Stimulated activated naive CD4-positive, alpha-beta T cell treated with Interleukin-2 at 50 U/mL for 16 hours (primary cell): Measurements from ENCODE around the gene NIPA2.

ENCODE experiments used
- DNase-seq: peaks from one replicate; lab custom pipeline; 2025; lab: John Stamatoyannopoulos, UW

Gene NIPA2

DNA sequence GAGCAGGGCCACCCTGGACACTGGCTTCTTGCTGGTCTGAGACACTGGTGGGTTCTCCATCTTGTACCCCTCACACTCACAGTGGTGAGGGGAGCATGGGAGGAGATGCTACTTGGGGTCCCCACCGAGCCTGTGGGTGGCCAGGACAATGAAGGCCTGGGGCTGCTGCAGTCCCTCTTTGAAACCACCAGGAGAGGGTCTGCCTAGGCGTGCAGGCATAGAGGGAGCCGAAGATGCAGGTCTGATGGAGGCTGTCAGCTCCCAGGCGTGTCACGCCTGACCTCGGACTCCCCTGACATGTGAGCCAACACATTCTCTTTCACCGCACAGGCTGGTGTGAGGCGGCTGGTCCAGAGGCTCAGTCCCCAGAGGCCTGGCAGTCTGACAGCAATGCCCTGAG, 39.1 kb downstream of the NIPA2 start:
- DNase-seq, result no peak

DNA sequence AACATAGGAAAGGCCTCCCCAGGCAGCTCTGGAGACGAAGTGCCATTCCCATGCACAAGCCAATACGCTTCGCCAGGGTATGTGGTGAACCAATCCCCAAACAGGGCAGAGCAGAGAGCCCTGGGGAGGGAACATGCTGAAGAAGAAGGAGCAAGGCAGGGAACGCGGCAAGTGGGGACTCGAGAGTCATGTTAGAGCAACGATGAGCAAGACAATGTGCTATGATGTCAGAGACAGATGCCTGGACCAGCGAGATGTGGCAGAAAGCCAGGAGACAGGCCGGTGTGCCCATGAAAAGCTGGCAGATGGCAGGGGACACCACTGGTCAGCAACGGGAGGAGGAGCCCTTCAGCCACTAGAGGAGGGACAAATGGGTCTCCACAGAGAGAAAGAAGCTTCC, 39.6 kb downstream of the NIPA2 start:
- no peak for DNase-seq

DNA sequence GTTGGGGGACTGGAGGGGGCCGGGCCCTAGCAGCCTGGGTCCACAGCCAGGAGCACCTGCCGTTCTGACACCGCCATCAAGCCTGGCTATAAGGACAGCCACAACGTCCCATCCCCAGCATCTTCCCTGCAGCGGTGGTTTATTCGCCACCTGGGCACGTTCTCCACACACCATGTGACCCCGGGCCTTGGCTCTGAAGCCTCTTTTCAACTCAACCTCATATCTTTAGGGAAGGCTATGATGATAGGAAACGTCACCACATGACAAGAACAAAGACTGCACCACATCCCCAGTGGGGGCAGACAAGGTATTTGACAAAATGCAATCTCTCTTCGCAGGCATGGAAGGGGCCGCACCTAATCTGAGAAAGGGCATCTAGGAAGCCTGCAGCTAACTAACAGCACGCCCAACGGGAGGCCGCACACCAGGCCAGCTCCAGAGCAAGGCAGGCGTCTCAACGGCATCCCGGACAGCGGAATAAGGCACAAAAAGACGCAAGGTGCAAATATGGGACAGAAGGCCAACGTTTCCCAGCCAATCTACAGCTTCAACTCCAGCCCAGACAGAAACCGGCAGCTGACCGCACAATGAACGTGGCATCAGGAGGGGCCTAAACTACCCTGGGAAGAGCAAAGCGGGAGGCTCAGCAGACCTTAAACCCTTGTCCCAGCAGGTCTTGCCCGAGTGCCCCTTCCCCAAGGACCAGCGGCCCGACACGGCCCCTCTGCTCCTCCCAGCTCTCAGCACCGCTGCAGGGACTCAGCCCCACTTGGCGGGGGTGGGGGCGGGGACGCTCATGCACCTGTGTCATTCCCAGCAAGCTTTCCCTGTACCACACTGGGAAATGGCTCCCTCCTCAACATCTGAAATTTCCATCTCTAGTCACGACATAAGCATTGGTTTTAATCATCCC, 41.9 kb downstream of the NIPA2 start:
- DNase-seq, result no peak

DNA sequence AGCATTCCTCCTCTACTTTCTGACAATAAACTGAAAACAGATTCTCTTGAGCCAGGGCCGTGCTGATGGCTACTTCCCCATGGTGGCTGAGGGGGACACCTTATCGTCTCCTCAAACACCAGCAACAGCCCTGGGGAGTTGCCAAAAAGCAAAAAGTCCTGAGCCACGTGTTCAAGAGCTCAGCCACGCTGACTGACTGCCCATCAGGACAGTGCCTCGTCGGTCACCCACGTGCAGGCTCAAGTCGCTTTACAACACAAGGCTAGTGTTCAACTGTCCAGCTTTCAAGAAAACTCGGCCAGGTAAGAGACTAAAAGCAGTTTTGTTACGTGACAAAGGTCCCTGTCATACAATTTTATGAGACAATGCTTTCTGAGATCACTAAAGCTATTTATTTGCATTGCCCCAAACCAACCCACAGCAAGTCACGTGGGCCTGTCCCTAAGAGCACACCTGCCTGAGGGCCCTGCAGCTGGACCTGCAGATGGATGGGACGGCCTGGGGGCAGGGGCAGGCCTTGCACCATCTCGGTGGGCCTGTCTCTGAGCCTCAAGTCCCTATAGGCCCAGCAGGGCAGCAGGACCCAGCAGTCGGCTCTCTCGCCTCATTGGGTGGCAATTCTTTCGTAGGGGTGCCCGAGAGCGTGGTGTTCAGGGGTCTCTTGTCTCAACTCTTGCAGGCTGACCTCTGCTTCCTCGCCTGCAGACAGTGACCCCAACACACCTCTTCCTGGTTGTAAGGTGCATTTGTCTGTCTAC, 42.7 kb downstream of the NIPA2 start:
- DNase-seq, result no peak

DNA sequence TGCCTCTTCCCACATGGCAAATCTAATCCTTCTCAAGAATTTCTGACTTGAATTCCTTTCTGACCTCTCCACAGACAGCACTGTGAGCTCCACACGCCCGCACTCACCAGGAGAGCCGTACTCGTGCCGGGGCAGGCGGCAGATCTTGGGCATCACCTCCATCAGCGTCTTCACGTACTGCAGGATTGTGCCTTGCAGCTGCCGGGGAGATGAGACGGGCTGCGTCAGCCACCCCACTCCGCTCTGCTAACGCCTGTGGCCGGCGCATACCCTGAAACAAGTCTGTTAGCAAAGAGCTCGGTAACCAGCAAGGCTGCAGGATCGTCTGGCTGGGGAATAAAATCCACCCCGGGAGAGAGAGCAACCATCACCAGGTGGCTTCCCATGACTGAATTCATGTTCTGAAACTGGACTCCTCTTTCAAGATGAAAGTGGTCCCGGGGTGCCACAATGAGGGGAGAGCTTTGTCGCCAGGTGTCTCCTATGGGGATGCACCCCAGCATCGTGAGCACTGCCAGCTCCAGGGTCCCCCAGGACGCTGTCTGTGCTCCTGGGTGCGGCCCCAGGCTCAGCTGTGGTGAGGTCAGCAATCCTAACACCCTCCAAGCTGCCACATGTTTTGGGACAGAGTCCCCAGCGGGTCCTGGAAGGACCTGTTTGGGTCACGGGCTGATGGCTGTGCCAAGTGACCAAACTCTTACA, 43.4 kb downstream of the NIPA2 start:
- no peak for DNase-seq

DNA sequence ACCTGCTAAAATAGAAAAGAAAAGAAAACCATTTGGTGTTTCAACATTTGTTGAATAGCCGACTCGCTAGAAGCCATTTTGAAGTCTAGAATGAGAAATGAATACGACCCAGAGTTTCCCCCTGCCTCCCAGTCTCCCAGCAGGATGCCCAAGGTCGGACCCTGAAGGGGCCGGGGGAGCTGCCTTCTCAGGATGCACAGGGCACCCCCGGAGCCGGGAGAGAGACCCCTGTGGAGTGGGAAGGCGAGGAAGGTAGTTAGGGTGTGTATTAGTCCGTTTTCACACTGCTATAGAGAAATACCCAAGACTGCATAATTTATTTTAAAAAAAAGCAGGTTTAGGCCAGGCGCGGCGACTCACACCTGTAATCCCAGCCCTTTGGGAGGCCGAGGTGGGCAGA, 44.7 kb downstream of the NIPA2 start:
- no peak for DNase-seq

DNA sequence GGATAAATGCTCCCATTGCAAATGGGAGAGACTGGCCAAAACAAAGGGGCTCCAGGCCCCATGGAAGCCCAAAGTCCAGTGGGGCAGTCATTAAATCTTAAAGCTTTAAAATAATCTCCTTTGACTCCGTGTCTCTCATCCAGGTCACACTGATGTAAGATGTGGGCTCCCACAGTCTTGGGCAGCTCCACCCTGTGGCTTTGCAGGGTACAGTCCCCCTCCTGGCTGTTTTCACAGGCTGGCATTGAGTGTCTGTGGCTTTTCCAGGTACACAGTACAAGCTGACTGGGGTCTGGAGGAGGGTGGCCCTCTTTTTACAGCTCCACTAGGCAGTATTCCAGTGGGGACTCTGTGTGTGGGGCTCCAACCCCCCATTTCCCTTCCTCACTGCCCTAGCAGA, 45.9 kb downstream of the NIPA2 start:
- no peak for DNase-seq

DNA sequence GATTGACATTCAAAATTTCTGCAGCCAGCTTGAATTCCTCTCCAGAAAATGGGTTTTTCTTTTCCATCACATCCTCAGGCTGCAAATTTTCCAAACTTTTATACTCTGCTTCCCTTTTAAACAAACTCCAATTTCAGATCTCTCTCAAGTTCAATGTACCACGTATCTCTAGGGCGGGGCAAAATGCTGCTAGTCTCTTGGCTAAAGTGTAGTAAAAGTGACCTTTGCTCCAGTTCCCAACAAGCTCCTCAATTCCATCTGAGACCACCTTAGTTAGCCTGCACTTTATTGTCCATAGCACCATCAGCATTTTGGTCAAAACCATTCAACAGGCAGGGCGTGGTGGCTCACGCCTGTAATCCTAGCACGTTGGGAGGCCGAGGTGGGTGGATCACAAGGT, 46.7 kb downstream of the NIPA2 start:
- no peak for DNase-seq

DNA sequence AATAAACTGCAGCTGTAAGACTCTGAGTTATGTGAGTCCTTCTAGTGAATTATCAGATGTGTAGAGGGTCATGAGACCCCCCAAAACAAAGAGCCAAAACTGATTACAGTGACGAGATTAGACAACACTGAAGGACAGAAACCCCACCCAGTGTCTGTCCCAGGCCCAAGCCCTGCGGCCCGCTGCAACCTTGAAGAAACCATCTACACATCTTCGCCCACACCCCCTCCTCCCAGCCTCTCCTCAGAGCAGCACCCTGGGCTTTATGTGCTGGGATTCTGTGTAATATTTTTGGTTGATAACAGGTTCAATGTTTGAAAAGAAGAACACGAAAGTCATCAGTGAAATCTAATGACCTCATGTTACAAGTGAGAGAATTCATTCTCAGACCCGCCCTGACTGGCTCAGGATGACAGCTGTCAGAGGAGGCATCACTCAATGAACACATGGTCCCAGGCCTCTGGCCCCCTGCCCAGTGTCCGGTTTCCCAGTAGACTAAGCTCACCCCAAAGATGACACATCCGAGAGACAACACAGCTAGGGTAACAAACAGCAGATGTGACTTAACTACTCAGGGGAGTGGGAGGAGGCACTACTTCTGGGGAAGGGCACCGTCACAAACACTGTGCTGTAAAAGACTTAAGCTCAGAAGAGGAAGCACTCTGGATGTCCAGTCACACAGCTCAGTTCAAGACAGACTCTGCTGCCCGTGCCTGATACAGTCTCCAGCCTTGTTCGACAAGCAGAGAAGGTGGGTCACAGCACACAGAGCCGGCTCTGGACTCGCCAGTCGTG, 48.9 kb downstream of the NIPA2 start:
- no peak for DNase-seq

DNA sequence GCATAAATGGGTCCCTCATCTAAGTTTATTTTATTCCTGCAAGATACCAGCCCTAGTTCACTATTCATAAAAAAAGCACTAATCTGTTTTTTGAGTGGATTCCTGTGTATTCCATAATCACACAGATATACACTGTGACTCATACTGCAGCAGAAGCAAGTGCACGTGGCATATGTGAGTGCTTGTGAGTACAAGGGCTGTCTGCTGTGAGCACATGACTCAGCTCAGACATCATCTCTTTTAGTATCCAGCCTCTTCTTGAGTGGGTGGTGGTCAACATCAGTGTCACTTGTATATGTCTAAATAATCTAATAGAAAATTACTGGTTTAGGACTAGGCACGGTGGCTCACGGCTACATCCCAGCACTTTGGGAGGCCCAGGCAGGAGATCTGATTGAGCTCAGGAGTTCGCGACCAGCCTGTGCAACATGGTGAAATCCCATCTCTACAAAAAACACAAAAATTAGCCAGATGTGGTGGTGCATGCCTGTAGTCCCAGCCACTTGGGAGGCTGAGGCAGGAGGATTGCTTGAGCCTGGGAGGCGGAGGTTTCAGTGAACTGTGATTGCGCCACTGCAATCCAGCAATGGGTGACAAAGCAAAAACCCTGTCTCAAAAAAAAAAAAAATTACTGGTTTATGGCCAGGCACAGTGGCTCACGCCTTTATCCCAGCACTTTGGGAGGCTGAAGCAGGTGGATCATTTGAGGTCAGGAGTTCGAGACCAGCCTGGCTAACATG, 49.8 kb downstream of the NIPA2 start:
- no peak for DNase-seq

DNA sequence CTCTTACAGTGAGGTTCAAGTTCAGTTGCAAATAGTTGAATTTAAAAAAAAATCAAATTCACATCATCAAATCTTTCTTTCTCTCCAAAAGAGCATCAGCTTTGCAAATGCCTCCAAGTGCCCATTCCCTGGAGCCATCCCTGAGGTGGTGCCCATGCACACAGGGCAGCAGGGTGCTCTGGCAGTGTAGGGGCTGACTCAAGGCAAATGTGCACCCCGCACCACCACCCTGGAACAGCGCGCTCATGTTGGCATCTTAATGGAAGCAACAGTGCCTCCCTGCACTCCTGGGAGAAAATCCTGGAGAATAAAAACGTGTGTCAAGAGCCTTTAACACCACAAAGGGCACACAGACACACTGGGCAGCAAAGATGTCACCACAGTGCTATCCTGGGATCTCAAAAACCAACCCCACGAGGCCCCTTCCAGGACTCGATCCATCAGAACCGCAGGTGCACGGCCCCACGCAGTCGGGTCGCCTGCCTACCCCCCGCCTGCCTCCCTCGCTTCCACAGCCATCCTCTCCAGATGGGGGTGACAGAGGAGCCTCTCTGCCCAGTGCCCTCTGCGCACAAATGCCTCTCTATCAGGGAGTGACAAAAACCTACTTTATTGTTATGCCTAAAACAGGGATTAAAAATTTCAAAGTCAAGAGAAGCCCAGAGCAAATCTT, 50.8 kb downstream of the NIPA2 start:
- no peak for DNase-seq

DNA sequence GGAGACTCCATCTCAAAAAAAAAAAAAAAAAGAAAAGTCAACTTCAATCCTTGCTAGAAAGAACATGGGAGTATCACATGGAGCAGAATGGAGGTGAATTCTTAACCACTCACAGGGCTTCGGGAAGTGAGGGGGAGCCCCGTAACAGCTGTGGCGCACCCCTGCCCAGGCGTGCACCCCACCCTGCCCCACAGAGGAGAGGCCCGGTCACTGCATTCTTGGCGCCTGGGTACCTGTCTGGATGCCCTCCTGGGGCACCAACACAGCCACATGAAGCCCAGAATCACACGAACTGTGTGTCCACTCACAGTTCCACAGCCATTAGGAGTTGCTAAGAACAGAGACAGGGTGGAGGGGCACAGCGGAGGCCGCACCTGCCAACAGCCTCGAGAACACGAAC, 51.8 kb downstream of the NIPA2 start:
- no peak for DNase-seq

DNA sequence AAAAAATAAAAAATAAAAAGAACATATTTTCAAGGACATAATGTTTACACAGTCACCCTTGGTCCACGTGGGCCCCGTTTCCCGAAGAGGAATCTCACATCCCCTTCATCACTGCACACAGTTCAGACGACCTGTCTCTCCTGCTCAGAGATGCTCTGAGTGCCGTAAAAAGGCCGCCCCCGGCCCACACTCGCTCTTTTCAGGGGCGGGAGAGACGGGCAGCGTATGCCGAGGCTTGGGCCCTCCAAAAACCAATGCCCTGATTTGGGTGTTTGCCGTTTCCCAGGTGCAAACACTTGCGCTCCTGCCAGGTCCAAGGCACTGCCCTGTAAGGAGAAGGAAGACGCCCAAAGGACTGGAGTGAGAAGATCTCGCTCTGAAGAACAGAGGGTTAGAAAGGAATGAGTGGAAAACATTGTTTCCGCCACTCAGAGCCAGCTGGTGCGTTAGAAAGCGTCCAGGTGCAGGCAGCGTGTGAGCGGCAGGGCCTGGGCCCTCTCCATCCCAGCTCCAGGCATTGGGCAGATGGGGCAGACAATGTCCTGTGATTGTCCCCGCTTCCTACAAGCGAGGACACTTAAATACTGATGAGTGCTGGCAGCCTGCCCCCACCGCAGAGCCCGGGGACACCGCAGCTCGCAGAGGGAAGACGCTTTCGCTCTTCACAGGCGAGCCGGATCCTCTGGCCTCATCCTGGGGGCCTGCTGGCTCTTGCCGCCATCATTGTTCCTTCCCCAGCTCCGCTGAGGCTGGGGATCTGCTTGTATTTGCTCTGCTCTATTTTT, 53.2 kb downstream of the NIPA2 start:
- no peak for DNase-seq

DNA sequence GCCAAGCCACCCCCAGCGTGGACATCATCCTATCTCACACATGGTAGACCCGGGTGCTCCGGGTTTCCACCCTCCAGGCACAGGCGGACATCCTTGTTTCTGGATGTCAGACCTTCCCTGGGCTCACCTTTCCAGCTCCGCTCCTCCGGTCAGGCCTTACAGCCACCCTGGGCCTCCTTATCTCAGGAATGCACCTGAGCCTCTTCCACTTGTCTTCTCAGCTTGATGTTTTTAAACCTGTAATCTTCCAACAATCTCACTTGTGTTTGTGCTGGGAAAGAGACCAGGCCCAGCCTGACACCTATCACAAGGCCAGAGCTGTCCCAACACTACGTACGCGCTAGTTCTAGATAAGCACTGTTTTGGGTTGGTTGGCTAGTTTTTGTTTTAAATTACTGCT, 53.9 kb downstream of the NIPA2 start:
- no peak for DNase-seq

DNA sequence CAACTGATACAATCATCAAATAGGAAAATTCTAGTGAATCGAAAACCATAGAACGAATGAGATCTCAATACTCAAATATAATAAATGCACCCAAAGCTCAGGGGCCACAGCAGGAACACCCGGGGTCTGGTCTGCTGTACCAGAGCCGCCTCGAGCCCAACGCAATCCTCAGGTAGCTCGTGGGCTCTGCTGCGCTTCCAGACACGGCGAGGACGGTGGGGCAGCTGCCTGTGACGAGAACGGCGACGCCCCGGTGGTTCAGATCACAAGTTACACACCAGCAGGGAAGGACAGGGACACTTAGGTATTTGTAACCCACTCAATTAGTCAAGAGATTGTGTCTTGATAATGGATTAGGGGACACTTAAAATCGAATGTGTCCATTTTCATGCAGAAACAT, 54.6 kb downstream of the NIPA2 start:
- DNase-seq, result no peak

DNA sequence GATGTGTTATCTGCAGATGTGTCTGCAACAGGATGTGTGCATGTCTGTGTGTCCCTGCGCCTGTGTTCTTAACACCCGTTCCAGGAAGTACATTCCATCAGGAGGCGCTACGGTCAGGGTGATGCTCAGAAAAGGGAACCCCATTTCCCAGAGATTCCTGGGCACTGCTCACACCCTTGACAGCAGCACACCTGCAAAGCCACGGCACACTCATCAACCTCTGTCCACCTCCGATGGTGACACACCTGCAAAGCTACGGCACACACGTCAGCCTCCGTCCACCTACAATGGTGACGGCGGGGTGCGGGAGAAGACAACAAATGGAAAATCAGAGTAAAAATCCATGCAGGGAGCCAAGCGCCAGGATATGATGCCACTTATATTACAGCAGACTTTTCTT, 55.4 kb downstream of the NIPA2 start:
- no peak for DNase-seq

DNA sequence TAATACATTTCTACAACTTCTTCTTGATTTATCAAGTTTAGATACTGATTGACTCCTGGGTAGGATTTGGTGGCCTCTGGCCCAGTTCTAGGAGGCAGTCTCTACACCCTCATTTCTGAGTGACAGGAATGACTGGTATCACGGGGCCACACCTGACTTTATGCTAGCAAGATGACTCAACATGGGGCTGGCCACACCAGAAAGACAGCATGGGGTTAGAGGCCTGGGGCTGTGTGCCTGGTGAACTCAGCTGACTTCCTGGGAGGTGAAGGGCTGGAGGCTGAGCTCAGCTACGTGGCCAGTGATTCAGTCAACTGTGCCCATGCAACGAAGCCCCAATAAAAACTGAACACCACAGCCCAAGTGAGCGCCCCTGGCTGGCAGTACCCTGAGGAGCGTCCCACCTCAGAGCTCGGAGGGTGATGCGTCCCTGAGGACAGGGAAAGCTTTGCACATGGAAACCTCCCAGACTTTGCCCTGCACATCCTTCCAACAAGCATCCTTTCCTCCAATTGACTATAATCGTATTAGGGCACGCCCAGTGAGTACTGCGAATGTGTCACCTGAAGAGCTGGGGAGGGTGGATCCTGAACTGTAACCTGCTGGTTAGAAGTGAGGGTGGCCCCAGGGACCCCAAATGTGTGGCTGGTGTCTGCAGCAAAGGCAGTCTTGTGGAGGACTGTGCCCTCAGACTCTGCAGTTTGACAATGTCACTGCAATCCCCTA, 57.2 kb downstream of the NIPA2 start:
- DNase-seq, result no peak

DNA sequence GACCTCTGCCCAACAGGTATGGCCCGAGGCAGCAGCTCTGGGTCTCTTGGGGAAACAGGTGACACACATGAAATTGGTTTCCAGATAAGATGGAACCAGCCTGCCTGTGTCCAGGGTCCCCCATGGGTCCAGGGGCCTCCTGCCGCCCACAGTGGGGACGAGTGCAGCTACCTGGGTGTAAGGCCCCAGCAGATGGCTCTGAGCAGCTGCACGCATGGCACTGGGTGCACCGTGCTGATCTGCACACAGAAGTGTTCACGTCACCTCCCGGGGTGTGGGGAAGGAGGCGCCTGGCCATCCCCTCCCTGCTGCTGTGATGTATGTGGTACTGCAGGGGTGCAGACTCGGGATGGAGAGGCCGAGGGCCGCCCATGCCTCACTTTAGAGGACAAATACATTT, 63.6 kb downstream of the NIPA2 start:
- no peak for DNase-seq

DNA sequence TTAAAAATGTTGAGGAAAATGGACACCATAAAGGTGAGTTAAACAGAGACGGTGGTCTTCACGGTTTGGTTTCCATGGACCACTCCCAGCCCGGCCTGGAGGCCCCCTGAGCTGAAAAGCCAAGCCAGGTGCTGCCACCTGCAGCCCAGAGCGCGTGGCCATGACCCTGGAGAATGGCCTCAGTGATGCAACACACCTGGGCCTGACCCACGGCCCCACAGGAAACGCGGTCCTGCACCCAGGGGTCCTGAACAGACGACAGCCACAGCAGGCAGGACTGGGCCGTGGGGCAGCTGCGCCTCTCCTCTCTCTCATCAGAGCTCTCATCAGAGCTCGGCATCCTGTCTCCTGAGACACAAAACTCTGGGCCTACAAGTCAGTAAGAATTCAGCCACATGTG, 64.1 kb downstream of the NIPA2 start:
- no peak for DNase-seq
